T-helper 2 cell (primary cell): ENCODE data around the gene SFI1.

Experiments used
- DNase-seq, 5 experiments: peaks; one replicate each; pipeline versions ENCODE4 v3.0.0 to v3.0.0-alpha.2; 2012 to 2022

SFI1 gene

DNA sequence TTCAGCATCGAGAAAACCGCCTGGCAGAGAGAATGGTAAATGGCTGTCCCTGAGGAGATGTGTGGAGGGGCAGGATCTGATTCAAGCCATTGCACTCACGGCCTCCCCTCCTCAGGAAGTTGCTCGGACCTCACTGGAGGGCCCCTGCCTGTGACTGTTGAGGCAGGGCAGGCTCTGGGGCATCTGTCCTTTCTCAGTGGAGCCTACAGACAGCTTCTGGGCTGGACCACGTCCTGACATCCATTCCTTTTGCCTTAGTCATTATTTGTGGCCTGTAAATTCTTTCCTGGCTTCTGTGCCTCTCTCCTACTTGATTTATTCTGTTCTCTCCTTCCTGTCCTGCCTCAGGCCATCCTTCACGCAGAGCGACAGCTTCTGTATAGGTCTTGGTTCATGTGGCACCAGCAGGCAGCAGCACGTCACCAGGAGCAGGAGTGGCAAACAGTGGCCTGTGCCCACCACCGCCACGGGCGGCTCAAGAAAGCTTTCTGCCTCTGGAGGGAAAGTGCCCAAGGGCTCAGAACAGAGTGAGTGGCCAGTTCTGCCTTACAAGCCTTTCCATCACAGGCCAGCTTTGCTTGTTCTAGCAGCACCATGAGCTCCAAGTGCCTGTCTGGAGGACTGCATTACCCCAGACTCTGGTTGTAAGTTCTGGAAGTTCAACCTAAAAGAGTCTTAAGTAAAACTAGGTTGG, 106.1 kb downstream of the SFI1 start:
- no peak for DNase-seq

DNA sequence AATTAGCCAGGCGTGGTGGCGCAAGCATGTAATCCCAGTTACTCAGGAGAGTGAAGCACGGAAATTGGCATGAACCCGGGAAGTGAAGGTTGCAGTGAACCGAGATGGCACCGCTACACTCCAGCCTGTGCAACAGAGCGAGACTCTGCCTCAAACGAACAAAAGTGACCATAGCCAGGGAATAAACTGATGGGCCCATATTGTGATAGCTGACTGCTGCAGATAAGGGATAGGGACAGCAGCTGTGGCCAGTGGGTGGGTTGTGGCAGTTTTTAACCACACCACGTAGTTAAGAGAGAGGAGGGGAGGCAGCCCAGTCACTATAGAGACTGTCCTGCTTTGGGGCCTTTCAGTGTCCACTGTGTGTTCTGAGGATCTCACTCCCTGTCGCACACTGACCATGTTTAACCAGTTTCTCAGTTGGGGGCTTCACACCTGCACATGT, 106.8 kb downstream of the SFI1 start:
- DNase-seq, result no peak

DNA sequence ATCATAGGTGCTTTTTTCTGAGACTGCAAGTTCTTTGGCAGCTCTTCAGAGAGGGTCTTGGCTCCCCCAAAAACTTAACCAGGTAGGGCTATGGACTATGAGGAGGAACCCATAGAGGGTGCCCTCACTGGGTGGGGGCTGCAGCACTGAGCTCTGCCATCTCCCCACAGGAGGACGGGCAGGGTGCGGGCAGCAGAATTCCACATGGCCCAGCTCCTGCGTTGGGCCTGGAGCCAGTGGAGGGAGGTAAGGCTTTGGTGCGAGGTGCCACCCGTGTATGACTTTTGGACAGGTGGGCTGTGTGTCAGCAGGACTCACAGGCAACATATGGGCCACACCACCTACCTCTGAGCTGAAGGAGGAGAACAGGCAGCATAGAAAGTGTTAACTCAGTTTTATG, 107.2 kb downstream of the SFI1 start:
- no peak for DNase-seq

DNA sequence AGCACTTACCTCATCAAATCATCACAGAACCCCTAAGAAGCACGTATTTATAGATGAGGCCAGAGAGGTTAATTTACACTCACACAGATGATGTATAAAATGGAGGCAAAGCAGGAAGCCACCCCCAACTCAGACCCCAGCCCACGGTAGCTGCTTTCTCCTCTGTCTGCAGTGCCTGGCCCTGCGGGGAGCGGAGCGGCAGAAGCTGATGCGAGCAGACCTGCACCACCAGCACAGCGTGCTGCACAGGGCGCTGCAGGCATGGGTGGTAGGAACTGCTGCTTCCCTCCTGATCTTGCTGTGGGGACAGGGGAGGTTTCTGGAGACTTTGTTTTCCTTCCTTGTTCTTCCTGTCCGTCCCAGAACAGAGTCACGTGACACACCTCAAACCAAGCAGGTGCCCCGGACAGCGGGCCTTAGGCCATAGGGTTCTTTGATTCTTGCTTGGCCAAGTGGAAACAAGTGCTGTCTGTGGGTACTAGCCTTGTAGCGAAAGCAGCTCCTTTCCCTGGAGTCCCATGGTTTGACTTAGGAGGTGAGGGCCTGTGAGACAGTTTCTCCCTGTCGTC, 107.9 kb downstream of the SFI1 start:
- DNase-seq, result no peak

DNA sequence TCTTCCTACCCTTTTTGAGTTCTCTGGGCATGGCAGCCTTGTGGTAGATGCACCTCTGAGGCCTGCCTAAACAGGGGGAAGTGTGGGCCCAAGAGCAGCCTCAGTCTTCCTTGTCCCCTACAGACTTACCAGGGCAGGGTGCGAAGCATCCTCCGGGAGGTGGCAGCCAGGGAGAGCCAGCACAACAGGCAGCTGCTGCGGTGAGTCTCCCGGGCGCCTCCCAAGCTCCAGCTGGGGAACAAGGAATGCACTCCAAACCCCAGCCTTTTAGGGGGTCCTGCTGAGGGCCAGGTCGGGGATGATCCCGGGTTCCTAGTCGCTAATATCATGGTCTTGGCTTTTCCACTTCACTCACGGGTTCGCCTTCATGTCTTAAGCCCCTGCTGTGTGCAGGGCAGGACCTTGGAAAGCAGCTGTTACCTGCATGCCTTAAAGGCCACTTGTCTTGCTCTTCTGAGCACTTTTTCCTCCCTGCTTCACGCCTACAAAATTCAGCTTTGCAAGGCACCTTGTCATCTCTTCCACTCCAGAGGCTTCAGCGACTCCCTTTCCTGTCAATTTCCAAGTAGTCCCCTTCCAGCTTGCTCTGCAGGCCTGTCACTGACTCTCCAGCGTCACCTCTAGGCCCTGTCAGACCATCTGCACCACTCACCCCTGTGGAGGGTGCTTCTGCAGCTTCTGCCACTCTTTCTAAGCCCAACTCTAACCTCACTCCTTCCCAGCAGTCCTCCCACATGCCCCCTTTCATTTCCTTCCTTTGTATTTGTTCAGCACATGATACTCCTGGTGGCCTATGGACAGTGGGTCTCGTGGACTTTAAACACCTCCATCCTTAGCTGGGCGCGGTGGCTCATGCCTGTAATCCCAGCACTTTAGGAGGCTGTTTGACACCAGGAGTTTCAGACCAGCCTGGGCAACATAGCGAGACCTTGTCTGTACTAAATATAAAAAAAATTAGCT, 108.7 kb downstream of the SFI1 start:
- DNase-seq, result no peak

DNA sequence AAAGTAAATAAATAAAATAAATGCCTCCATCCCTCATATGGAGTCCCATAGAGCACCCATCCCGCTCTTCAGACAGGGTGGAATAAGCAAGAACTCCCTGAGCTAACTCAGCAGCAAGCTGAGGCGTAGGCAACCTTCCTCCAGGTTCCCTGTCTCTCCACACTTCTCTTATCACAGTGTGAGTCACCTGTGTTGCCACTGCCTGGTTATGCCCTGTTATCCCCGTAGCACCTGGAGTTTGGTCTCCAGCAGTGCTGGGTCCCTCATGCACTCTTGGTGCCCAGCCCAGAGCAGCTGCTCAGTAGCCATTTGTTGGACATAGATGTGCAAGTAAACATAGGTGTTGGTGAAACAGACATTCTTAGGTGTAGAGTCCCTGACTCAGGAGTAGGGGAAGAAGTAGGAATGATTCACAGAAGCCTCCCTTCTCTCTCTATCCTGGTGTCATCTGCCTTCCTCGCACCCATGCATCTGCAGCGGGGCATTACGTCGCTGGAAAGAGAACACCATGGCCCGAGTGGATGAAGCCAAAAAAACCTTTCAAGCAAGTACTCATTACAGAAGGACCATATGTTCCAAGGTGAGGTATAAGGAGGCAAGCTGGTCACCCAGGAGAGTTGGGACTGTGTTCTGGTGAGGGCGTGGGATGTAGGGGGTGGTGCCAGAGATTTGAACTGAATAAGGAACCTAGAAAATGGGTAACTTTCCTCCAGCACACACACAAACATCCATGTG, 109.7 kb downstream of the SFI1 start:
- DNase-seq, result no peak

DNA sequence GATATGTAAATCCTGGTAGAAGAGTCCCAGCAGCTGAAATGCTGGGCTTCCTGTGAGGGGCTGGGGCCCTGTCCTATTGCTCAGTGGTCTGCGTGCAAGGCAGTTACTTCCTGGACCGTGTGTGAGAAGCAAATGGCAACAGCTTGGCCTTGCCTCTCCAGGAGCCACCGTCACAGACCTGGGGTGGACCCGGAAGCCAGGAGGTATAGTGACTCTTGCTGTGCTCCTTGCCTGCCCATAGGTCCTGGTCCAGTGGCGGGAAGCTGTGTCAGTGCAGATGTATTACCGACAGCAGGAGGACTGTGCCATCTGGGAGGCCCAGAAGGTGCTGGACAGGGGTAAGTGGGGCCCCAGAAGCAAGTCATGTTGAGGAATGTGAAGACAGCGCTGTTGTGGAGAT, 111.4 kb downstream of the SFI1 start:
- DNase-seq, result no peak

DNA sequence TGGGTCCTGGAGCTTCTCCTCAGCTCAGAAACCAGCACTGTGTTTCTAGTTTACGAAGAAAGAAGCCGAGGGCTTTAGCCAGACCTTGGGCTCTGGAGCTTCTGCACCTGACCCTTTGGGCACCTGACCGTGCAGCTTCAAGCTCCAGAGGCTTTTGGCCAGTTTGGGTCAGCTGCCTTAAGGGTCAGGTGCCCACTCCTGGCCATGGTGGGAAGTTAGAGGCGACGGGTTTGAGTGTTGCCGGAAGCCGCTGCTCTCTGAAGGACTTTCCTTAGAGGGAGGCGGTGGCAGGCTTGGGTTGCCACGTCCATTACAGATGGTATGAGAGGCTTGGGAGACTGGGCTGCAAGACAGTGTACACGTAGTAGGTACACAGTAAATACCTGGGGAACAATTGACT, 113.4 kb downstream of the SFI1 start:
- DNase-seq, result no peak

DNA sequence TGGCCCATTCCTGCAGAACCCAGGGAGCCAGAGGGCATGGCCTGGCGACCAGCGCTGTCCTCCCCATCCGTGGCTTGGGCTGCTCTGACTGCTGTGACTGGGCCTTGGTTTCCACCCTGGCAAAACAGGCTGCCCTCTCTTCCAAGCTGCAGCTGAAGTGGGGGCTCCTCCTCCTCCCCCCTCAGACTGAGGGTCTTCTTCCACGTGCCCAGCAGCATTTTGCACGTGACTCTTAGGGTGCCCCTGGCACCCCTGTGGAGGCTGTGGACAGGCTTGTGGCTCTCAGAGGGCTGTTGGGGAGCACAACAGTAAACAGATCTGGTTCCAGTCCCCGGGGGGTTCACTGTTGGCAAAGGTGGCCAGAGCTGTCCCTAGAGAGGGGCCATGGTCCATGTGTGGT, 114.3 kb downstream of the SFI1 start:
- no peak for DNase-seq

DNA sequence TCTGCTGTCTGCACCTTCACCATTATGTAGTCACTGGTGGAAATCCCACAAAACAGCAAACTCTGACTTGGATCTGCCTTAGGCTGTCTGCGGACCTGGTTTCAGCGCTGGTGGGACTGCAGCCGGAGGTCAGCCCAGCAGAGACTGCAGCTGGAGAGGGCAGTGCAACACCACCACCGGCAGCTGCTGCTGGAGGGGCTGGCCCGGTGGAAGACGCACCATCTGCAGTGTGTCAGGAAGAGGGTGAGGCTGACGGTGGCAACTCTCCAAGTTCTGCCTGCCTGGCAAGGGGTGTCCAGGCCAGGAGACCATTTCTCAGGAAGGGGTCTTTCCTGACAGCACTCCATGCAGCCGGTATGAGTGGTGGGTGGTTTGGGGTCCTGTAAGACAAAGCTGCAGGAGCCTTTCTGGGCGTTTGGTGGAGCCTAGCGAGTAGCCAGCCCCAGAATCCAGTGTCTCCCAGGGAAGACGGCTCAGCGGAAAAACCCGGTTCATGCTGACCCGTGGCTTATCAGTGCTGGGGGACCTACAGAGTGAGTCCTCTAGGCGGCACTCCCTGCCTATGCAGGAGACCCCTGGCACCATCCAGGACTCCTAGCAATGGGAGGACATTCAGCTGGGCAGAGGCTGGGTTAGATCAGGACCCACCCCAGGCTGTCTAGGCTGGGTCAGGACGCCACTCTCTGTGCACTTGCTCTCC, 114.9 kb downstream of the SFI1 start:
- no peak for DNase-seq

DNA sequence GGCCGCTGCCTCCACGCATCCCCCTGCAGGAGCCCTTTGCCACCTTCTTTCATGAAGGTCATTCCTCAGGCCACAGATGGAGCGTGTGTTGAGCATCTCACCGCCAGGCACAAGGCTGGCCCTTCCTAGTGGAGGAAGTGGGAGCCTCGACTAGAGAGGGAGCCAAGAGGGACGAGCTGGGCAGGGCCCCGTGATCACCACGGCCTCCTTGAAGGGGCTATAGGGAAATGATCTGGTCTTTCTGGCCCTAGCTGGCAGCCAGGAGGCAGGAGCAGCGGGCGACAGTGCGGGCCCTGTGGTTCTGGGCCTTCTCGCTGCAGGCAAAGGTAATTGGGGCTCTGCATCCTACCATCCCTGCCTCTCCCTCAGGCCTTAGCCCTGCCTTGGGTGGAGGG, 116.6 kb downstream of the SFI1 start:
- DNase-seq, result no peak

DNA sequence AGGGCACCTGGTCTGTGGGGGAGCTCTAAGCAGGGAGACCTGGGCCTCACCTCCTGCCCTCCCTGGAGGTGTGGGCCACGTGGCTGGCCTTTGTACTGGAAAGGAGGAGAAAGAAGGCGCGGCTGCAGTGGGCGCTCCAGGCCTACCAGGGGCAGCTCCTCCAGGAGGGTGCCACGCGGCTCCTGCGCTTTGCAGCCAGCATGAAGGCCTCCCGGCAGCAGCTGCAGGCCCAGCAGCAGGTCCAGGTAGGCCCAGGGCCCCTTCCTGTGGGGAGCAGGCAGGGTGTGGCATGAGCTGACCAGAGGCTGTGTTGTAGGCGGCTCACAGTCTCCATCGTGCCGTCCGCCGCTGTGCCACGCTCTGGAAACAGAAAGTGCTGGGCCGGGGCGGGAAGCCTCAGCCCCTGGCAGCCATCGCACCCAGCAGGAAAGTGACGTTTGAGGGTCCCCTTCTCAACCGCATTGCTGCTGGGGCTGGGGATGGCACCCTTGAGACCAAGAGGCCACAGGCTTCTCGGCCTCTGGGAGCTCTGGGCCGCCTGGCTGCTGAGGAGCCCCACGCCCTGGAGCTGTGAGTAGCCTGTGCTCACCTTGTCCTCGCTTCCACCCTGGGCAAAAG, 117.1 kb downstream of the SFI1 start:
- no peak for DNase-seq

DNA sequence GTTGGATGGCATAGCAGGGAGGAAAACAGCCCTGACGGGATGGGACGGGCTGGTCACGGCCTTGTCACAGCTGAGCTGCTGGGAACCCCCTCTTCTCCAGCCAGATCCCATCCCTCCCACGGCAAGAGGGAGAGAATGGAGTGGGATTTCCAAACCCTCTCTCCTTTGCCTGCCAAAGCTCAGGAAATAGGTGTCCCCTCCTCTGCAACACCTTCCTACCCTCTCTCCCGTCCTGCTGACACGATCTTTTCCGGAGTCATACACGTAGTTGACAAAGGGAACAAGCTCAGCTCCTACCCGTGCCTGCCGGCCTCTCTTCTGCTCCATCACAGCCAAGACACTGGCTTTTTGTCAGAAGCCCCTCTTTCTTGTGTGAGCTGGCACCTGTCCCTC, 117.6 kb downstream of the SFI1 start:
- DNase-seq, result no peak

DNA sequence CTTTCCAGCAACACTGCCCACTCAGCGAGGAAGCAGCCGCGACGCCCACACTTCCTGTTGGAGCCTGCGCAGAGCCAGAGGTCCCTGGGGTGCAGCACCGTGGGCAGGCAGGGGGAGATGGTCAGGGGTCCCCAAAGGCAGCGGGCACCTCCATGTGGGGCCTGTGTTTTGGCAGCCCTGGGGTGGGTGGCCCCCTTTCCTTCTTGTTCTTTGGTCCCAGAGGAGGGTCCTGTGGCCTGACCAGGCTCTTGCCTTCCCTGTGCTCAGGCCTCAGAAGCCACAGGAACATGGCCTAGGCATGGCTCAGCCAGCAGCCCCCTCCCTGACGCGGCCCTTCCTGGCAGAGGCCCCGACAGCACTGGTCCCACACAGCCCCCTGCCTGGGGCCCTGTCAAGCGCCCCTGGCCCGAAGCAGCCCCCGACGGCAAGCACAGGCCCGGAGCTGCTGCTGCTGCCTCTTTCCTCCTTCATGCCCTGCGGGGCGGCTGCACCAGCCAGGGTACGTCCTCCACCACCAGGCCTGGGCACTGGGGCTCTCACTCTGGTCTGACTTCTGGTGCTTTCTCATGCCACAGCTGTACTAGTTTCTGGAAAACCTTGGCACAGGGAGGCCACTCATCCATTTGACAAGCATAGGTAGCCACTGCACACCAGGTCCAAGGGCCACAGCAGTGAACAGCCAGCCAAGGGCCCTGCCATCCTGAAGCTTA, 118.6 kb downstream of the SFI1 start:
- DNase-seq, result no peak

DNA sequence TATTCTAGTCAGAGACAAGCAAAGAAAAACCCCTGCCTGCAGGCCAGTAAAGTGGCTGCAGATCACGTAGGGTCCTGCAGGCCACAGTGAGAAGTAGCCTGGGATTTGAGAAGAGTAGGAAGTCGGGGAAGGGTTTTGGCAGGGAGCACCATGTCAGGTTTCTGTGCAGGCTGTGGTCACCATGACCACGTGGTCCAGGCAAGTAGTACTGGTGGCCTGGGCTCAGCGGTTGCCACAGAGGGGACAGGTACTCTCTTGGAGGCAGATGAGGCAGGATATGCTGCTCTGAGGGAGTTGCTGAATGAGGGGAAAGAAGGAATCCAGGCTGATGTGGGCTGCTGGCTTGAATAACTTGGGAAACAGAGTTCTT, 119.1 kb downstream of the SFI1 start:
- no peak for DNase-seq

DNA sequence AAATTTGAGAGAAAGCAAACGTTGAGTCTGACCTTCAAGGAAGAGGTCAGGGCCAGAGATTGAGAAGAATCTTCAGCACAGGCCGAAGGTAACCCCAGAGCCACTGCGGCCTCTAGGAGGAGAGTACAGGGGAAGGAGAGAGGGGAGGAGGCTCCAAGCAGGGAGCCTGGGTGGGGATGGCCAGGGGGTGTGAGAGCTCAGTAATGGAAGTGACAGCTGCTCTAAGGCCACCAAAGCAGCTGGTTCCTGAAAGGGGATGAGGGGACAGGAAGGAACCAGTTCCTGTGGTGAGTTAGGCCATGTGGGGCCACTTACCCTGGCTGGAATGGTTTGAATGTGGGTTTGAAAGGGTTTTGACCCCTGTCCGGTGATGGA, 119.6 kb downstream of the SFI1 start:
- DNase-seq, result no peak

DNA sequence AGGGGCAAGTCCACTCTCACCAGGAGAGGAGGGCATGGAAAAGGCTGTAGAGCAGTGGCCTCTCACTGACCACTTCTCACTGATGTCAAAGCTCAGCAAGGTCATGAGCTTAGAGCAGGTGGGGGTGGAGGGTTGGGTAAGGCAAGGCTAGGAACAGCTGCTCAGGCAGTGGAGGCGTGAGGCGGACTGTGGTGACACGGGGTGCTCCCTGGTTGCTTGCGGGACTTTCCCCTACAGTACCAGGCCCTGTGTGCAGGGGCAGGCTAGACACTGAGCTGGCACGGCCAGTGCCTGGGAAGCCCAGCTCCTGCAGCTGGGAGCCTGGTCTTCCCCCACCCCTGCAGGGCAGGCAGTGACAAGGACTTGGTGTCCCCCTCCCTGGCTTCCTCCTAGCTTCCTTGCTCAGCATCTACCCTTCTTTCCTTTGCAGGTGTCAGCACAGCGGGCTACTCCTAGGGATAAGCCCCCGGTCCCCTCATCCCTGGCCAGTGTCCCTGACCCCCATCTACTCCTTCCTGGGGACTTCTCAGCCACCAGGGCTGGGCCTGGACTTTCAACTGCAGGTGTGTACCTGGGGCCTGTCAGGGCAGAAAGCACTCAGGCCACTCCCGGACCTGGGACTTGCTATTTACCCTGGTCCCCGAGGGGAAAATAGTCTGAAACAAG, 120.1 kb downstream of the SFI1 start:
- DNase-seq, result peak in 2 of 5 experiments; percentile 17 to 51

DNA sequence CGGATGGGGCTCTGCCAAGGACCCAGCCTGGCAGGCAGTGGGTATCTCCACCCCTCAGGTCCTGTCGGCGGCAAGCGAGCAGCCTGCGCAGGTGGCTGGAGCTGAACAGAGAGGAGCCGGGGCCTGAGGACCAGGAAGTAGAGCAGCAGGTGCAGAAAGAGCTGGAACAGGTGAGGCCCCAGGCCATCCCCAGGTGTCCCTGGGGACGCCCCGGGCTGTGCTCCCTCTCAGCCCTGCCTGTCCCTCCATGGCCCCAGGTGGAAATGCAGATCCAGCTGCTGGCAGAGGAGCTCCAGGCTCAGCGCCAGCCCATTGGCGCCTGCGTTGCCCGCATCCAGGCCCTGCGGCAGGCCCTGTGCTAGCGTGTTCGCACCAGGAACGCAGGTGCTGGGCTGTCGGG, 121.7 kb downstream of the SFI1 start:
- no peak for DNase-seq

DNA sequence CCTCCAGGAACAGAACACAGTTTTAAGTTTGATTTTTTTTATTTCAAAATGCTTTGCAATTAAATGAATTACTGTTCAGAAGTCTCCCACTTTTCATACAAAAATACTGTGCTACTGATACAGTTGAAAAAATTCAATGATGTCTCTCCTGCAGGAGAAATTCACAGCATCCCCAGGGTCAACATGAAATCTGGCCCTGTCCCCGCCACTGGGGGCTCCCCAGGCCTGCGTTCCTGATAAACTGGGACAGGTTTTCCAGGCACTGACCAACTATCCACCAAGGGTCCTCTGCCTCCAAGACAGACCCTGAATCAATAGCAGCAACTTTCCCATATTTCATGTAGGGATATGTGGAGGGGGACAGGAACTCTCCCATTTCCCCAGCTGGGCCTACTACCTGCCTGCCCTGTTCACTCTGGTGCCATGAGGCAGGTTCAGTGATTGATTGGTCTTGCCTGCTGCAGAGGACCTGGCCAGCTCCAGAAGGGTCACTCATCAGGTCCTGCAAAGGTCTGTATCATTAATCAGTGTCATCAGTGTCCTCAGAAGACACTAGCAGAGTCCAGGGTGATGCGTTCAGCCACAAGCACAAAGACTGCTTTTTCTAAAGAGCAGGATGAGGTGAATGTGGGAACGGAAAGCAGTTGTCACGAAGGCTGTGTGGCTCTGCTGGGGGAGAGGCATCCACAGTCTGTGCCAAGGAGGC, 122.3 kb downstream of the SFI1 start:
- DNase-seq, result no peak
